ENCODE data around the gene NOL9. TPM values are rescaled to one million over a fixed set of nuclear protein-coding genes. Genes with fewer than 3 reads are reported as not detected.

NOL9 gene
- 10 to 100 TPM; 39.7 to 40.4 TPM for total RNA-seq

DNA sequence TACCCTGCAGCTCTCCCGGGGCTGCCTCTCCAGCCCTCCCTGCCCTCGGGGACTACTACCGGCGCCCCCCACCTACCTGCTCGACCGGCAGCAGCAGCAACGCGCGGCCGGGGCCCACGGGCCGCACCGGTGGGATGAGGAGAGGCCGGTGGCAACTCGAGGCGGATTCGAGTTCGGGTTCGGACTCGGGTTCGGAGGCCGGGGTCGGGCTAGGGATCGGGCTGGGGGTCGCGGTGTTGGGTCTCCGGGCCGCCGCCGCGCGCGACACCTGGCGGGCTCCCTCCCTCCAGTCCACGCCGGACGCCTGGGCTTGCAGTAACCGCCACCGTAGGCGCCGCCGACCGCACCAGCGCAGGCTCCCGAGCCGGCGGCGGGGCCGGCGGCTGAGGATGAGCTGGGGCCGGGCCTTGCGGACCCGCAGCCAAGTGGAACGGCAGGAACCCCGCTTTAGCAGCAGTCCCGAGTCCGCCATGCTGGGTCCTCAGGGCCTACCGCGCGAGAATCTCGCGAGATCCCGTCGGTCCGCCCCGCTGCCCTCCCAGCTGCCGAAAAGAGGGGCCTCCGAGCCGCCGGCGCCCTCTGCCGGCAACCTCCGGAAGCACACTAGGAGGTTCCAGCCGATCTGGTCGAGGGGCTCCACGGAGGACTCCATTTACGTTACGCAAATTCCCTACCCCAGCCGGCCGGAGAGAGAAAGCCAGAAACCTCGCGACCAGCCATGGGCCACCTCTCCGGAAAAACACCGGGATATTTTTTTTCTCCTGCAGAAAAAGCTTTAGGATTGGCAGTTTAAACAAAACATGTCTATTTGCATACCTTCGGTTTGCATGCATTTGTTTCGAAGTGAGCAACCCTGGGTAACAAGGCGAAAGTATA, at the start of gene NOL9:
Gene NOL9, minus strand, starts transcription at position 483 of the 876 bp plus-strand sequence. Its CDS starts 11 bp downstream, at position 472.
- Mint-ChIP-seq H3K4me1 (ENCODE audit: low read depth) (peaks cover 18% of the 10 kb centered on the region), H3K27ac (peak within 1 kb of the TSS; percentile 67), H3K4me3 (peak within 1 kb of the TSS; percentile 82), H3K27me3 (no peaks in the 10 kb centered on the region), H3K36me3 (ENCODE audit: low read depth) (peaks cover 9% of the 10 kb centered on the region), H3K9me3 (no peaks in the 10 kb centered on the region)
- POLR2A ChIA-PET: interaction anchor here (0.7 to 1.9 kb wide), 14 partner anchors 9 to 192 kb away, joined by 3 to 13 read pairs (median 4); partner anchors contain the start of genes KLHL21, PLEKHG5 and ZBTB48
- TF ChIP-seq, protein P1, sequence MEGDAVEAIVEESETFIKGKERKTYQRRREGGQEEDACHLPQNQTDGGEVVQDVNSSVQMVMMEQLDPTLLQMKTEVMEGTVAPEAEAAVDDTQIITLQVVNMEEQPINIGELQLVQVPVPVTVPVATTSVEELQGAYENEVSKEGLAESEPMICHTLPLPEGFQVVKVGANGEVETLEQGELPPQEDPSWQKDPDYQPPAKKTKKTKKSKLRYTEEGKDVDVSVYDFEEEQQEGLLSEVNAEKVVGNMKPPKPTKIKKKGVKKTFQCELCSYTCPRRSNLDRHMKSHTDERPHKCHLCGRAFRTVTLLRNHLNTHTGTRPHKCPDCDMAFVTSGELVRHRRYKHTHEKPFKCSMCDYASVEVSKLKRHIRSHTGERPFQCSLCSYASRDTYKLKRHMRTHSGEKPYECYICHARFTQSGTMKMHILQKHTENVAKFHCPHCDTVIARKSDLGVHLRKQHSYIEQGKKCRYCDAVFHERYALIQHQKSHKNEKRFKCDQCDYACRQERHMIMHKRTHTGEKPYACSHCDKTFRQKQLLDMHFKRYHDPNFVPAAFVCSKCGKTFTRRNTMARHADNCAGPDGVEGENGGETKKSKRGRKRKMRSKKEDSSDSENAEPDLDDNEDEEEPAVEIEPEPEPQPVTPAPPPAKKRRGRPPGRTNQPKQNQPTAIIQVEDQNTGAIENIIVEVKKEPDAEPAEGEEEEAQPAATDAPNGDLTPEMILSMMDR (IDR thresholded peaks at IDR 0.05): peak; percentile 94
- DNase-seq (peak; percentile 97), ATAC-seq (peak; percentile 100)
- intact Hi-C loops (cut with micrococcal nuclease): no loop called here
- CTCF ChIA-PET: interaction anchor here (0.7 to 3.3 kb wide), 28 partner anchors 9 to 309 kb away, joined by 3 to 22 read pairs (median 6); partner anchors contain the start of genes KLHL21, PLEKHG5, THAP3 and ZBTB48

DNA sequence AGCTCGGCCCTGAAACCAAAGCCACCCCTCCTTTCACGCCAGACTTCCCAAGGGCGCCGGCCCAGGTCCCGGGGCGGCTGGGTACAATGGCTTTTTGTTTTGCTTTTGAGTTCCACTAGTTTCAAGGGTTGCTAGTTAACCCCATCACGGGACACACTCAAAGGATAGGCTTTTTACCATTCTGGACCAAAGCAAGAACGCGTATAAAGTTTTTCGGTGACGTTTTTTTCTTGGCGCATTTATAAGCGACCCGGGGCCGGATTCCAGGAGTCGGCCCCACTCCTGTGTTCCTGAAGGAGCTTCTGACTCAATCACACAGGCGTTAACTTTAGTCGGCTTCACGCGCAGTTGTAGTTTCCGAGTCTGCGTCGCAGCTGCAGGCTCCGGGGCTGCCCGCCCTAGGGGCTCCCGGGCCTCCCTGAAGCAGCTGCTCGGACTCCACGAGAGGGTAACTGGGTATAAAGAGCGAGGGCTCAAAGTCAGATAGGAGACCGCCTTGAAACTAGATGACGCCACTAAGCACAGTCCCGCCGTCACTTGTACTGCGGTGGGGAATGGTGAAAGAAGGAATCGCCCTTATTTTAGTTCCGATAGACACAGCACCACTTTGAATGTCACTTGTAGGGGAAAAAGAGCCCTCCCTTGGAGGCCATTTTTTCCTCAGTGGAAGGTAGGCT, 49.1 kb upstream of the NOL9 start:
- peak; percentile 80 for DNase-seq
- Mint-ChIP-seq H3K27me3 (no peaks in the 10 kb centered on the region), H3K4me1 (ENCODE audit: low read depth) (peaks cover 25% of the 10 kb centered on the region), H3K9me3 (no peaks in the 10 kb centered on the region), H3K4me3 (peak overlapping the region; percentile 82), H3K36me3 (ENCODE audit: low read depth) (peaks cover 22% of the 10 kb centered on the region), H3K27ac (peak overlapping the region; percentile 98)
- CTCF ChIA-PET: interaction anchor here (0.6 to 2.7 kb wide), 9 partner anchors 9 to 141 kb away, joined by 3 to 12 read pairs (median 3); partner anchors contain the start of genes DNAJC11, NOL9, PLEKHG5 and TAS1R1
- ATAC-seq: peak; percentile 24
- intact Hi-C loops (cut with micrococcal nuclease): loop anchor here (1.0 kb wide), 1 partner anchor 10 kb away; the partner anchor contains the start of gene PHF13
- TF ChIP-seq, protein P1 (IDR thresholded peaks at IDR 0.05): no peak
- POLR2A ChIA-PET: interaction anchor here (0.8 to 7.0 kb wide), 9 partner anchors 10 to 138 kb away, joined by 3 to 59 read pairs (median 4); partner anchors contain the start of genes NOL9, PHF13, THAP3 and ZBTB48

DNA sequence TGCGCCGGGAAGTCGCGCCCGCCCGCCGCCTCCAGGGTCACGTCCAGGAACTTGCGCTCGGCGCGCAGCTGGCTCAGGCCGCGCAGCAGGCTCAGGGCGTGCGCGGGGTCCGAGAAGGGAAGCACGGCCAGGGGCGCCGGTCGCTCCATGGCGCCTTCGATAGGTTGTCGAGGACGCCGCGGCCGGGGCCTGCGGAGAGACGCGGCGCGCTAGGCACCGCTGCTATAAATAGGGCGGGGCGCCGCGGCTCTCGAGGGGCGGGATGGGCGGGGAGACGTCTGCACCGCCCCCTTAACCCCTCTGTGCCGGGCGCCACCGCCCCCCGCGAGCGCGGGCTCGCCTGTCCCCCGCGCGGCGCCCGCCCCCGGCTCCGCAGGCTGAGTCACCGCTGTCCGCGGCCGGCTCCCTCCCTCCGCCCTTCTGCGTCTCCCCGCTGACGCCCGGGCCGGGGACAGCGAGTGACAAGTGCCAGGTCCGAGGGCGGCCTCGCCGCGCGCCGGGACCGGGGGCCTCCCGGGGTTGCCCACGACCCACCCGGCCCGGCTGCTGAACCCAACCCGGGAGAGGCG, 48.4 kb upstream of the NOL9 start, which contains the start of gene KLHL21:
Gene KLHL21, minus strand, starts transcription at position 201 of the 569 bp plus-strand sequence. Its CDS starts 52 bp downstream, at position 149.
- ATAC-seq: peak; percentile 60
- Mint-ChIP-seq H3K9me3 (no peaks in the 10 kb centered on the region), H3K27me3 (no peaks in the 10 kb centered on the region), H3K4me3 (peak within 1 kb of the TSS; percentile 93), H3K36me3 (ENCODE audit: low read depth) (peaks cover 25% of the 10 kb centered on the region), H3K27ac (peak within 1 kb of the TSS; percentile 98), H3K4me1 (ENCODE audit: low read depth) (peaks cover 28% of the 10 kb centered on the region)
- intact Hi-C loops (cut with micrococcal nuclease): loop anchor here (1.0 kb wide), 1 partner anchor 11 kb away; the partner anchor contains the start of gene PHF13
- peak; percentile 90 for DNase-seq
- ChIA-PET POLR2A (interaction anchor here (0.8 to 7.0 kb wide), 11 partner anchors 8 to 138 kb away, joined by 3 to 59 read pairs (median 4); partner anchors contain the start of genes NOL9, PHF13, THAP3 and ZBTB48), CTCF (interaction anchor here (0.6 to 2.7 kb wide), 10 partner anchors 8 to 142 kb away, joined by 3 to 12 read pairs (median 3); partner anchors contain the start of genes DNAJC11, NOL9, PLEKHG5 and TAS1R1)
- TF ChIP-seq, protein P1 (IDR thresholded peaks at IDR 0.05): no peak

DNA sequence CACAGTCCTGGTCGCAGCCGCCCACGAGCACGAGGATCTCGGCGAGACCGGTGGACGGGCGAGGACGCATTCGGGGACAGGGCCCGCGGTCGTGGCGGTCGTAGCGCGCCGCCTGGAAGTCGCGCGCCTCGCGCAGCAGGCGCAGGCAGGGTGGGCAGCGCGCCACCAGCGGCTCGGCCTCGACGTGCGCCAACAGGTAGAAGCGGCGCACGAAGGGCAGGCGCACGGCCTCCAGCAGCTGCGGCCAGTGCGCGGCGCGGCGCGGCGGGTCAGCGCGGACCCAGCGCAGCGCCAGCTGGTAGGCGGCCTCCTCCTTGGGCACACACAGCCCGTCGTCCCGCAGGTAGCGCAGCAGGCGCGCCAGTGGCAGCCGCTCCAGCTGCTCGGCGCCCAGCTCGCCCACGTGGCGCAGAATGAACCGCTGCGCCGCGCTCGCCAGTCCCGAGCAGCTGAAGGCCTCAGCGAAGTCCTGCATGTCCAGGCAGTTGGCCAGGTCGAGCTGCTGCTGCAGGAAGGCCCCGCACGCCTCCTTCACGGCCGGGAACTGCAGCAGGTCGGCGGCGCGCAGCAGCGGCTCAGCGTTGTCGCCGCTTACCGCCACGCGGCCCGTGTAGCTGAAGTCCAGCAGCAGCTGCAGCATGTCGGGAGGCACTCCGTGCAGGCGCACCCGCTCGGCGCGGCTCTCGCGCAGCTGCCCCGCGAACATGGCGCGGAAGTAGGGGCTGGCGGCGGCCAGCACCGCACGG, 47.8 kb upstream of the NOL9 start:
- peaks cover 34% of the 10 kb centered on the region for H3K4me1 Mint-ChIP-seq (ENCODE audit: low read depth)
- no peaks in the 10 kb centered on the region for H3K9me3 Mint-ChIP-seq
- H3K27me3 Mint-ChIP-seq: no peaks in the 10 kb centered on the region
- ATAC-seq: peak; percentile 27
- intact Hi-C loops (cut with micrococcal nuclease): no loop called here
- POLR2A ChIA-PET: interaction anchor here (0.6 to 7.0 kb wide), 14 partner anchors 8 to 183 kb away, joined by 3 to 59 read pairs (median 4); partner anchors contain the start of genes CAMTA1, PHF13, PLEKHG5 and THAP3
- peak overlapping the region; percentile 93 for H3K4me3 Mint-ChIP-seq
- peaks cover 30% of the 10 kb centered on the region for H3K36me3 Mint-ChIP-seq (ENCODE audit: low read depth)
- CTCF ChIA-PET: interaction anchor here (0.8 to 2.8 kb wide), 7 partner anchors 8 to 111 kb away, joined by 3 to 11 read pairs (median 3); partner anchors contain the start of genes NOL9, PLEKHG5 and THAP3
- H3K27ac Mint-ChIP-seq: peak overlapping the region; percentile 94
- TF ChIP-seq, protein P1 (IDR thresholded peaks at IDR 0.05): no peak
- peak; percentile 34 for DNase-seq
